ENCODE measurements around the gene CDC123. TPM values are rescaled to one million over a fixed set of nuclear protein-coding genes. Genes with fewer than 3 reads are reported as not detected.
"Not testable (repeated sequence)": the region's sequence is repeated elsewhere in the genome, so short reads cannot be mapped to it uniquely, and the experiment has no call there.

Gene CDC123
- polyA plus RNA-seq, 1 experiment = 122 TPM

DNA sequence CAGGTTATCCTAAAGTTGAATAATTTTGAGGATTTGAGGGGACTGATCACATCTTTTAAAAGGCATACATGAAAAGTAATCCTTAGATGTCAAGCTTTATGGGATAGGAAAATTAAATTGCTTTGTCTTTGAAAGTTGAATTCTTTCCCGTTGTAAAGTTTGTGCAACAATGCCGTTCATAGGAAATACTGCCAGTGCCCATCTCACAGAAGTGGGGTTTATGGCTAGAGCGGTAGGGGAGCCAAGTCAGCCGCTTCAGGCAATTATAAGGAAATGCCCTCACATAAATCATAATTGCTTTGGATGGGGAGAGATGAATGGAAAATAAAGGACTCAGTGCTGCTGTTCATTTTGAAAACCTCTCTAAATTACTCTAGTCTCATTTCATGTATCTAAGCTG lies 18.1 kb downstream of the CDC123 start:
- Histone ChIP-seq H3K36me3 (ENCODE audit: control insufficient read depth, insufficient read depth, low read length) (peaks cover 6% of the 10 kb centered on the region; the same call in 1 of the 2 replicates), H3K4me3 (ENCODE audit: low read depth, low read length) (no peak overlapping the region), H3K27me3 (ENCODE audit: control insufficient read depth, insufficient read depth, low read length) (no peaks in the 10 kb centered on the region)
- TF ChIP-seq CTCF (IDR thresholded peaks at IDR 0.05; ENCODE audit: insufficient read depth, low read depth, low read length) = no peak
- POLR2A ChIA-PET = no interaction called here
- CTCF ChIA-PET = interaction anchor here (0.5 to 4.5 kb wide), 24 partner anchors 10 to 894 kb away, joined by 3 to 56 read pairs (median 5); partner anchors contain the start of genes CDC123 and NUDT5
- no peak for DNase-seq (ENCODE audit: low read depth)

DNA sequence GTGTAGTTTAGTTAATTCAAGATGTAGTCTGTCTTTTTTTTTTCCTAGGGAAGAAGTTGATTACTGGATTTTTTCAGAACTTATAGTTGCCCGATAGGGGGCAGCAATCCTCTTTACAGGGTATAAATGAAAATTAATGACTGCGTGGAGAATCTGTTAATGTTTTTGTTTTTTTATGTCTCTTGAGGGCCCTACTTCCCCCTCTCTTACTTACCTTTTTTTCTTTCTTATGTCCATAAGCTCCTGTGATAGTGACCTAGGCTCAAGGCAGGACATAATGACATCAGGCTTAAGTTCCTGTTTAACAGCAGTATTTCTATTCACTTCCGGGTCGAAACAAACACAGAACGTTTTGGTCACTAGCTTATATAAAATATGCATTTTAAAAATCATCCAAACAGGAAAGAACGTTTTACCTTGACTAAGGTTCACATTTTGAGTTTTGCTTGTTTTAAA lies 18.8 kb downstream of the CDC123 start:
- H3K36me3 ChIP-seq (ENCODE audit: control insufficient read depth, insufficient read depth, low read length) = peaks cover 3% of the 10 kb centered on the region; the same call in 1 of the 2 replicates

GRCh38 chr10:12218991-12219390 lies 23.0 kb downstream of the CDC123 start:
- no peak for TF ChIP-seq CTCF (IDR thresholded peaks at IDR 0.05; ENCODE audit: insufficient read depth, low read depth, low read length)
- H3K36me3 ChIP-seq (ENCODE audit: control insufficient read depth, insufficient read depth, low read length) = peaks cover 3% of the 10 kb centered on the region

More for the DNA sequence above, 18.8 kb downstream of the CDC123 start:
- Histone ChIP-seq H3K27me3 (ENCODE audit: control insufficient read depth, insufficient read depth, low read length) (no peaks in the 10 kb centered on the region), H3K4me3 (ENCODE audit: low read depth, low read length) (no peak overlapping the region)
- peak; percentile 70 for TF ChIP-seq CTCF (IDR thresholded peaks at IDR 0.05; ENCODE audit: insufficient read depth, low read depth, low read length)
- DNase-seq (ENCODE audit: low read depth) = no peak
- ChIA-PET CTCF (interaction anchor here (0.6 to 4.5 kb wide), 31 partner anchors 9 to 987 kb away, joined by 3 to 56 read pairs (median 4); partner anchors contain the start of genes CDC123, NUDT5 and OPTN), POLR2A (no interaction called here)

GRCh38 chr10:12221323-12222298 lies 25.6 kb downstream of the CDC123 start:
- H3K36me3 ChIP-seq (ENCODE audit: control insufficient read depth, insufficient read depth, low read length) = peaks cover 5% of the 10 kb centered on the region
- H3K4me3 ChIP-seq (ENCODE audit: low read depth, low read length) = no peak overlapping the region
- DNase-seq (ENCODE audit: low read depth) = no peak
- ChIA-PET POLR2A (interaction anchor here (0.6 kb wide), 1 partner anchor 1306 kb away, joined by 6 read pairs; no protein-coding TSS in a partner anchor), CTCF (interaction anchor here (0.6 to 1.2 kb wide), 2 partner anchors 42 to 43 kb away, joined by 4 read pairs; no protein-coding TSS in a partner anchor)
- no peak for TF ChIP-seq CTCF (IDR thresholded peaks at IDR 0.05; ENCODE audit: insufficient read depth, low read depth, low read length)
- no peaks in the 10 kb centered on the region for H3K27me3 ChIP-seq (ENCODE audit: control insufficient read depth, insufficient read depth, low read length)

More at GRCh38 chr10:12218991-12219390, 23.0 kb downstream of the CDC123 start:
- CTCF ChIA-PET = interaction anchor here (0.6 to 1.6 kb wide), 2 partner anchors 438 to 478 kb away, joined by 3 read pairs; no protein-coding TSS in a partner anchor
- POLR2A ChIA-PET = no interaction called here
- Histone ChIP-seq H3K27me3 (ENCODE audit: control insufficient read depth, insufficient read depth, low read length) (no peaks in the 10 kb centered on the region), H3K4me3 (ENCODE audit: low read depth, low read length) (no peak overlapping the region)
- no peak for DNase-seq (ENCODE audit: low read depth)

DNA sequence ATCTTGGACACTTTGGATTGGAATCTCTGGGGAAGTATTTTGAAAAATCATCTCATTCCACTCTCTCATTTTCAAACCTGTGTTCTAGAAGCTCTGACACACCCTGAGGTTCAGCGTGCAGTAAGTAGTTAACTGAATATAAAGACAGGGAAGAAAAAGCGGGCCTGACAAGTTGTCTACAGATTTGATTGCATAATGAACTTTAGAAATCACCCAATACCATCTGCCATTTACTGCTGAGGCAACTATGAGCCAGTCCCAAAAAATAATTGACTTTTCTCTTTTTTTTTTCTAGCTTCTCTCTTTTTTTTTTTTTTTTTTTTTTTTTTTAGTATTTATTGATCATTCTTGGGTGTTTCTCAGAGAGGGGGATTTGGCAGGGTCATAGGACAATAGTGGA lies 29.5 kb downstream of the CDC123 start:
- no peak for DNase-seq (ENCODE audit: low read depth)
- ChIA-PET POLR2A (no interaction called here), CTCF (interaction anchor here (0.5 to 2.9 kb wide), 3 partner anchors 11 to 195 kb away, joined by 3 to 25 read pairs (median 3); no protein-coding TSS in a partner anchor)
- Histone ChIP-seq H3K36me3 (ENCODE audit: control insufficient read depth, insufficient read depth, low read length) (peaks cover 8% of the 10 kb centered on the region), H3K27me3 (ENCODE audit: control insufficient read depth, insufficient read depth, low read length) (no peaks in the 10 kb centered on the region), H3K4me3 (ENCODE audit: low read depth, low read length) (no peak overlapping the region)
- no peak for TF ChIP-seq CTCF (IDR thresholded peaks at IDR 0.05; ENCODE audit: insufficient read depth, low read depth, low read length)

- H3K36me3 ChIP-seq (ENCODE audit: control insufficient read depth, insufficient read depth, low read length); POLR2A ChIA-PET; H3K27me3 ChIP-seq (ENCODE audit: control insufficient read depth, insufficient read depth, low read length); DNase-seq (ENCODE audit: low read depth); CTCF ChIA-PET; H3K4me3 ChIP-seq (ENCODE audit: low read depth, low read length): not testable (repeated sequence)
Measured at GRCh38 chr10:12226438-12226837, 30.4 kb downstream of the CDC123 start.

Data from BJ (cell line).